Activated naive CD4-positive, alpha-beta T cell treated with anti-CD3 and anti-CD28 coated beads for 36 hours (primary cell): ENCODE results near the gene RETREG3. TPM values are rescaled to one million over a fixed set of nuclear protein-coding genes. Genes with fewer than 3 reads are reported as not detected.

ENCODE experiments used
- CTCF ChIA-PET: fragments of 350-600 bp; sonication (Branson Sonifier 250); formaldehyde crosslinking; loops from one replicate; lab custom pipeline; 2021; ENCODE audit warnings: antibody characterized with exemption; lab: Charles Lee
- DNase-seq: peaks from one replicate; pipeline ENCODE4 v3.0.0-alpha.2; 2020
- H3K27ac Mint-ChIP-seq: one replicate; pipeline ENCODE4 v1.8.0; 2021; ENCODE audit warnings: mild to moderate bottlenecking, mixed read lengths
- H3K27me3 Mint-ChIP-seq: one replicate; pipeline ENCODE4 v1.8.0; 2021; ENCODE audit warnings: low read depth, mixed read lengths
- H3K36me3 Mint-ChIP-seq: one replicate; pipeline ENCODE4 v1.8.0; 2021; ENCODE audit warnings: low read depth, mixed read lengths
- H3K4me1 Mint-ChIP-seq: one replicate; pipeline ENCODE4 v1.8.0; 2021; ENCODE audit warnings: low read depth, mixed read lengths
- H3K4me3 Mint-ChIP-seq: one replicate; pipeline ENCODE4 v1.8.0; 2021; ENCODE audit warnings: mild to moderate bottlenecking, moderate library complexity, mixed read lengths
- H3K9me3 Mint-ChIP-seq: one replicate; pipeline ENCODE4 v1.8.0; 2021; ENCODE audit warnings: mixed read lengths
- intact Hi-C: fragments of 100-400 bp; cut with micrococcal nuclease; formaldehyde crosslinking; loops from one replicate; pipeline ENCODE4 v1.15.1; 2023
- total RNA-seq, 2 experiments: library from RNA; stranded (reverse); gene quantifications; one replicate each; pipeline ENCODE4 v1.2.3, GENCODE V29; 2021

Gene RETREG3
- total RNA-seq, 2 experiments from 2014 or later, result 28.6 to 33.5 TPM

DNA sequence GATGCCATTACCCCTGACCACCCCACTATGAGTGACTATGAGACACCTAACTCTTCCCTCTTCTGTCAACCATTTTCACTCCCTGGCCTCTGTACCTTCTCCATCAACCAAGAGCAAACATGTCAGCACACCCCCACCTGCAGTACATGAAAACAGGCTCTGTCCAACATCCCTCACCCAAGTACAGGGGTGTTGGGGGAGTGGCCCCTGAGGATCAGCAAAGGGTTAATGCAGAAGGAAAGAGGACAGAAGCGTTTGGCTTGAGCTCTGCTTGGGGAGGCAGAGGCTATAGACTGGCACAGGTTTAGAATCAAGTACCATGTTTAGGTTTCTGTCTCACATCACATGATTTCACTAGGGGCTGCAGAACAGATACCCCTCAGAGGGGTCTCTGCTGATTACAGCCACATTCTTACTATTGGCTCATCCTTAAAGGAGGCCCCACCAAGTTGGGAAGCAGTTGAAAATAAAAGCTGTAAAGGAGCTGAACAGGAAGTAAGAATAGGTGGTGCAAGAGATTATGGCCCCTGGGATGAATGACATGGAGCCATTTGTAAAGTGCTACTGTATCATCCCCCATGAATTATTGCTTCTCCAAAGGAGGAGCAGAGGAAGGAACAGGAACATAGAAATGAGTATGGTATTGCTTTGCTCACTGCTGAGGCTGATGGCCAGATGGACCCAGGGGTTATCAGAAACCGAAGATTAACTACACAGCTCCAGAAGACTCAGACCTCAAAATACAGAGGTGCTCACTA lies 29.2 kb downstream of the RETREG3 start:
- Mint-ChIP-seq H3K4me1 (peaks cover 29% of the 10 kb centered on the region), H3K27ac (peak overlapping the region; percentile 76), H3K9me3 (no peaks in the 10 kb centered on the region), H3K27me3 (no peaks in the 10 kb centered on the region), H3K36me3 (peaks cover 28% of the 10 kb centered on the region), H3K4me3 (no peak overlapping the region)
- intact Hi-C loops, result loop anchor here (2.0 to 5.0 kb wide), 2 partner anchors 77 to 141 kb away; partner anchors contain the start of gene TUBG2
- no peak for DNase-seq
- CTCF ChIA-PET, result interaction anchor here (1.1 to 3.2 kb wide), 3 partner anchors 25 to 184 kb away, joined by 5 to 30 read pairs (median 6); partner anchors contain the start of genes RETREG3 and TUBG1

DNA sequence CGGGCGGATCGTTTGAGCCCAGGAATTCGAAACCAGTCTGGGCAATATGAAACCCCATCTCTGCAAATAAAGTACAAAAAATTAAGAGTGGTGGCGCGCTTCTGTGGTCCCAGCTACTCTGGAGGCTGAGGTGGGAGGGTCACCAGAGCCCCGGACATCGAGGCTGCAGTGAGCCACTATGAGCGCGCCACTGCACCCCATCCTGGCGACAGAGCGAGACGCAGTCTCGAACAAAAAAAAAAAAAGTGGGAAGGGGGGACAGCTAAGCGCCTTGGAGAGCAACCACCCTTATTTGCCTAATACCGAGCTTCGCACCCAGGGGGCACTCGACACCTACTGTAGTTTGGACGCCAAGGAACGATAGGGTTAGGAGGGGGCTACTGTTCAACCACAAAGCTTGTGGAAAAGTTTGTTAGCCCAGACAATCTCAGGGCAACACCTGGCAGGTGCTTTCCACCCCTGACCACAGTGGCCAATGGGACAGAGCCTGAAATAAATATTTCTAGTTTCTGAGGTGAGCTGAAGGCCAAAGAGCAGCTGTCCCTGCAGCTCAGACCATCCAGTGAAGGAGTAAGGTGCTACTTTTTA lies 30.8 kb downstream of the RETREG3 start:
- no peaks in the 10 kb centered on the region for H3K27me3 Mint-ChIP-seq
- H3K4me1 Mint-ChIP-seq, result peaks cover 40% of the 10 kb centered on the region
- H3K9me3 Mint-ChIP-seq, result no peaks in the 10 kb centered on the region
- peak overlapping the region; percentile 98 for H3K4me3 Mint-ChIP-seq
- CTCF ChIA-PET, result interaction anchor here (0.5 to 3.2 kb wide), 52 partner anchors 8 to 1162 kb away, joined by 3 to 36 read pairs (median 4); partner anchors contain the start of genes BECN1, NAGLU, PLEKHH3 and RAMP2
- H3K36me3 Mint-ChIP-seq, result peaks cover 39% of the 10 kb centered on the region
- peak overlapping the region; percentile 96 for H3K27ac Mint-ChIP-seq
- peak; percentile 88 for DNase-seq
- intact Hi-C loops, result loop anchor here (1.0 to 5.0 kb wide), 5 partner anchors 79 to 185 kb away; partner anchors contain the start of gene TUBG2

DNA sequence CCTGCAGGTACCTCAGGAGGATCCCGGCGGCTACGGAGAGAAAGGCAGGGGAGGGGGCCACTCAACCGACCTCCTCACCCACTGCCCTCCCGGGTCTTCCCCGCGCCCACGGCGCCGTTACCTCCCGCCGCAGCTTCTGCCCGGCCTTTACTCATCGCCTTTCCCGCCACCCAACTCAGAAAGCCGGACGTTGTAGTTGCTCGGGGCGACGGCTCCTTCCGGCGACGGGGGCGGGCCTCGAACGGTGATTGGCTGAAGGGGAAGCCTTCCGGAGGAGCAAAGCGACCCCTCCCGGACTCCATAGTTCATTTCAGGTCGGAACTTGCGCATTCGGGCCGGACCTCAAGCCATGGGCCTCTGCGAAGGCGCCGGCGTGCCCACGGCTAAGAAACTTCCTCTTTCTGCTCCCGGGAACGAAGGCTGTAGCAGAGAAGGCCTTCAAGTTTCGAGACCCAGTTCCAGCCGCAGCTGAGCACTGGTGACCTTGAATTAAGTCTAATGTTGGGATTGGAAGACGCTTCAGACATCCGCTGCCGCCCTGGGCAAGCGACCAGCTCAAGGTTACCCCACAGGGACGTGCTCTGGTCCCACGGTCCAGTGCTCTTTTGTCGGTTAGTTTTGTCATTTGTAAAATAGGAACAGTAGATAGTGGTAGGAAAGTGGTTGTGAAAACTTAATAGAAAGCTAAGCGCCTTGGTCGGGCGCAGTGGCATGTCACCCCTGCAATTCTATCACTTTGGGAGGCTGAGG lies 31.5 kb downstream of the RETREG3 start, which contains the start of gene PSMC3IP:
TSS of gene PSMC3IP (minus strand) at position 198 of the 750 bp plus-strand sequence. CDS start at position 155, 43 bp downstream.
- Mint-ChIP-seq H3K4me3 (peak within 1 kb of the TSS; percentile 98), H3K9me3 (no peaks in the 10 kb centered on the region), H3K27ac (peak within 1 kb of the TSS; percentile 96), H3K27me3 (no peaks in the 10 kb centered on the region), H3K36me3 (peaks cover 45% of the 10 kb centered on the region), H3K4me1 (peaks cover 44% of the 10 kb centered on the region)
- CTCF ChIA-PET, result interaction anchor here (0.5 to 3.2 kb wide), 41 partner anchors 8 to 560 kb away, joined by 3 to 36 read pairs (median 6); partner anchors contain the start of genes BECN1, NAGLU, PLEKHH3 and RAMP2
- intact Hi-C loops, result loop anchor here (1.0 to 5.0 kb wide), 11 partner anchors 10 to 421 kb away; partner anchors contain the start of genes BECN1, COASY, MLX and RETREG3
- peak; percentile 98 for DNase-seq

DNA sequence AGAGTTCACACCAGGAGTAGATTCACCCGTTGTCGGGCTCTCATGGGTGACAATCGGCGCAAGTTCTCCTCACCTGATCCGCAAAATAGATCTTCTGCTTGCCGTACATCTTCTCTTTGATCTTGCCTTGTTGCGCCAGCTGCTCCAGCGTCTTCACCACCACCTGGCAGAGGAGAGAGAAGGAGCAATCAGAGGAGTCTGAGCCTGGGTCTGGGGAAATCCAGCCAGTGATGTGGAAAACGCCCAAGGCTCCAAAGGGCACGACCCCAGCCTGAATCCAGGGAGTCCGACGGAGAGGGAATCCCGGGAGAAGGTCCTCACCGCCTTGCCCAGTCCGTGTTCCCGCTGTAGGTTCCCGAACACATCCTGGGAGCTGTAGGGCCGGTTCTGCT lies 32.0 kb downstream of the RETREG3 start:
- peak; percentile 29 for DNase-seq
- H3K36me3 Mint-ChIP-seq, result peaks cover 46% of the 10 kb centered on the region
- CTCF ChIA-PET, result interaction anchor here (0.7 to 3.2 kb wide), 11 partner anchors 11 to 247 kb away, joined by 3 to 36 read pairs (median 10); partner anchors contain the start of genes BECN1, RETREG3 and TUBG1
- H3K9me3 Mint-ChIP-seq, result no peaks in the 10 kb centered on the region
- peak overlapping the region; percentile 96 for H3K27ac Mint-ChIP-seq
- peaks cover 44% of the 10 kb centered on the region for H3K4me1 Mint-ChIP-seq
- H3K4me3 Mint-ChIP-seq, result peak overlapping the region; percentile 98
- no peaks in the 10 kb centered on the region for H3K27me3 Mint-ChIP-seq
- intact Hi-C loops, result loop anchor here (1.0 to 5.0 kb wide), 7 partner anchors 10 to 421 kb away; partner anchors contain the start of genes BECN1, COASY, MLX and RETREG3

DNA sequence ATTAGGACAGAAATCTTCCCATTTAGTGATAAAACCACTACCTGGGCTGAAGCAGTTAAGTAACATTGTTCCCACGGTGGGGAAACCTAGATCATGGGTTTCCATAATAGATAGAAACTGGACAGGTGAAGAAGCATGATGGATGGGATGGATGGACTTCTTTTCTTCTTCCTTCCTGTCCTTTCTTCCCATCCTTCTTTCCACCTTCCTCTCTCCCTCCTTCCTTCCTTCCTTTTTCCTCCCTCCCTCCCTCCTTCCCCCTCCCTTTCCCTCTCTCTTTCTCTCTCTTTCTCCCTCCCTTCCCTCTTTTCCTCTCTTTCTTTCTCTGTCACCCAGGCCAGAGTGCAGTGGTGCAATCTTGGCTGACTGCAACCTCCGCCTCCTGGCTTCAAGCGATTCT lies 34.7 kb downstream of the RETREG3 start:
- Mint-ChIP-seq H3K4me3 (no peak overlapping the region), H3K27ac (peak overlapping the region; percentile 54), H3K4me1 (peaks cover 51% of the 10 kb centered on the region), H3K36me3 (peaks cover 51% of the 10 kb centered on the region), H3K9me3 (no peaks in the 10 kb centered on the region), H3K27me3 (no peaks in the 10 kb centered on the region)
- no peak for DNase-seq
- intact Hi-C loops, result no loop called here
- CTCF ChIA-PET, result interaction anchor here (0.6 to 0.8 kb wide), 2 partner anchors 45 to 269 kb away, joined by 3 read pairs; no protein-coding TSS in a partner anchor

DNA sequence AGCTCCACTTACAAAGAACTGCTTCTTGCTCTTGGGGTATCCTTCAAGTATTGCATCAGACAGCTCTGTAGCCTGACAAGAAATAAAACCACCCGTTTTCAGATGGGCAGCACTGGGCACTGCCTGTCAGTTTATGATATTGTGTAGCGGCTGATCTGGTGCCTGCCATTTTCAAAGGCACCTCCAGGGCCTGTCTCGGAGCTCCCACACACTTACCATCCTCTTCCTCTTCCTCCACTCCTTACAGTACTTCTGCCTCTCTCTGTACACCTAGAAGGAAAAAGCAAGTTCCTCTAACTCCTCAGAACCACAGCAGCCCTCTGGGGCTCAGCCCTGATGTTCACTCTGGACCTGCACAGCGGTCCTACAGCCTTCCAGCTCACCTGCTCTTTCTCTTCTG lies 36.1 kb downstream of the RETREG3 start:
- no peak for DNase-seq
- Mint-ChIP-seq H3K9me3 (no peaks in the 10 kb centered on the region), H3K4me3 (no peak overlapping the region), H3K4me1 (peaks cover 55% of the 10 kb centered on the region), H3K27ac (peak overlapping the region; percentile 48), H3K27me3 (no peaks in the 10 kb centered on the region), H3K36me3 (peaks cover 55% of the 10 kb centered on the region)
- CTCF ChIA-PET, result interaction anchor here (0.5 kb wide), 1 partner anchor 59 kb away, joined by 6 read pairs; no protein-coding TSS in a partner anchor
- intact Hi-C loops, result no loop called here

DNA sequence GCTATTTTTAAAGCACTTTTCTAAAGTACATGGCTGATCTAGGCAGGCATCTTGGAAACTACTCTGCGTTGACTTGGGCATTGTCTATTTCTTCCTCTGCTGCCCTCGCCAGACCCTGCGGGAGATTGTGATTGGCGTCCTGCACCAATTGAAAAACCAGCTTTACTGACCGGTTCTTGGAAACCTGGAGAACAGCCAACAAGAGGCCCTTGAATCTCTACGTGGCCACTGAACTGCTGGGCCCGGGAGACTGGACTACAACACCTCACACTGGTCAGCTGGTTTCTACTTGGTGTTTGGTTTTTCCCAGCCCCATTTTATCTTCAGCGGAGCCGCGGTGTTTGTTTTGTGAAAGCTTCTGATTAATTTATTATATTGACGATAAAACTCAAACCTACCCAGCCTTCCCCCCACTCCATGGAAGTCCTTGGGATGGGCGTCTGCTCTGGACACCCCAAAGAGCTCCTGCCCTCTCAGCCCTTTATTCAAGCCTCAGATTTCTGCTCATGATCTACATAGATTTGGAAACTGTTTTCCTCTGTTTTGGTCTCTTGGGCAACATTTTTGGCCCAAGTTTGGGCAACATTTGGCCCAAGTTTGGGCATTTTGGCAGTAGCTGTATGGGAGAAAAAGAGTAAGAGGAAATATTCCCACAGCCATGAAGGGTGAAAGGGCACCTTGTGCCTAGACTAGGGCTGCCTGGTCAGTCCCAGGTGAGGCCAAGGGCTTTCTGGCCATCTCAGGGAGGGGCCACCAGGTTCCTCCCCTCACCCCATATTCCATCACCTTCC lies 37.5 kb downstream of the RETREG3 start:
- intact Hi-C loops, result no loop called here
- DNase-seq, result no peak
- no peak overlapping the region for H3K27ac Mint-ChIP-seq
- H3K27me3 Mint-ChIP-seq, result no peaks in the 10 kb centered on the region
- H3K4me1 Mint-ChIP-seq, result peaks cover 58% of the 10 kb centered on the region
- H3K36me3 Mint-ChIP-seq, result peaks cover 52% of the 10 kb centered on the region
- H3K9me3 Mint-ChIP-seq, result no peaks in the 10 kb centered on the region
- CTCF ChIA-PET, result no interaction called here
- H3K4me3 Mint-ChIP-seq, result no peak overlapping the region

DNA sequence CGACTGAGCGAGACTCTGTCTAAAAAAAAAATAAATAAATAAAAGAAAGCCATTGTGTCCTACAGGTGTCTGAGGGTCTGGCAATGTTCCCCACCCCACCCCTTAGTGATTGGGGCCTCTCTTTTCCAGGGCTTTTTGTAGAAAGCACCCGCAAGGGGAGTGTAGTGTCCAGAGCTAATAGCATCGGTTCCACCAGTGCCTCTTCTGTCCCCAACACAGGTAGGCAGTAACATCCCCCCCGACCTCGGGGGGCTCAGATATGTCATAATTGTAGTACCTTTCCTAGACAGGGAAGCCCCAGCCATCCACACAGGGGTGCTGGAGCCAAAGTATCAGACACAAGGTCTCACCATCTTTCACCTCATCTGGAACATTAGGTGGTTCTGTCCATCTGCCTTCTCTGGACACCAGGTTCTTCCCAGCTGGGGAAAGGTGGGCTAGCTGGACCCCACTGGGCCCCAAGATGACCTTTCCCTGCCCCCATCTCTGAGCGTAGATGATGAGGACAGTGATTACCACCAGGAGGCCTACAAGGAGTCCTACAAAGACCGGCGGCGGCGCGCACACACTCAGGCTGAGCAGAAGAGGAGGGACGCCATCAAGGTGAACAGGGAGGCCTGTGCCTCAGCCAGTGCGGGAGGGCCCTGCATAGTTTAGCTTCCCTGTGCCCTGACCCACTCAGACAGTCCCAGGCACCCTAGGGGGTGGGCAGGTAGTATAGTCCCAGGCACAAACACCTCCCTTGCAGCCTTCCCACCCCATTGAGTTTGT lies 40.6 kb downstream of the RETREG3 start:
- H3K27ac Mint-ChIP-seq, result peak overlapping the region; percentile 93
- CTCF ChIA-PET, result interaction anchor here (0.7 to 1.1 kb wide), 2 partner anchors 20 to 23 kb away, joined by 3 to 4 read pairs; no protein-coding TSS in a partner anchor

DNA sequence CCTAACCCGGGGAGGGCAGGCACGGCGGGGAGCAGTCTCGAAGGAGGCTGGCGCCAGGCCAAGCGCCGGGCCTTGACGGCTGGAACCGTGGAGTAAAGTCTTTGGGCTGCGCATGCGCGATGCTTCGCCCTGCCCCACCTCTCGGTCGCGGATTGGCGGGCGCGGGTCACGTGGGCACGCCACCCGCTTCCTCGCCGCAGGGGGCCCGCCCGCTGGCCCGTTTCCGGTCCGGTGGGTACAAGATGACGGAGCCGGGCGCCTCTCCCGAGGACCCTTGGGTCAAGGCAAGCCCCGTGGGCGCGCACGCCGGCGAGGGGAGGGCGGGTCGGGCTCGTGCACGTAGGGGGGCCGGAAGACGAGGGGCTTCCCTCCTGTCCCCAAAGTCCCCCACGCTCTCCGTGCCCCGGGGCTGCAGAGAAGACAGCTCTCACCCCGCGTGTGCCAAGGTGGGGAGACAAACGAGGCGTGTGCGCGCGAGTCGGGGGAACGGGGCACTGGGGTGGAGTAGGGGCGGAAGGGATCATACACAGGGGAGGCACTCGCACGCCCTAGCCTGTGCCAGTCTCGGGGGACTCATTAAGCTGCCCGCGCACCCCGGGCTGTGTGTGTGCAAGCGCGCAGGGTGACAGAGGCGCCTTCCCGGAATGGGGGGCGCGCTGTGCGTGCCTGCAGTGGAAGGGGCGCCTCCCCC lies 42.1 kb downstream of the RETREG3 start, which contains the start of gene MLX:
TSS of gene MLX (plus strand) at position 218 of the 691 bp plus-strand sequence. CDS start at position 243, 25 bp downstream.
- no peaks in the 10 kb centered on the region for H3K9me3 Mint-ChIP-seq
- H3K36me3 Mint-ChIP-seq, result peaks cover 26% of the 10 kb centered on the region
- peak within 1 kb of the TSS; percentile 93 for H3K4me3 Mint-ChIP-seq
- no peaks in the 10 kb centered on the region for H3K27me3 Mint-ChIP-seq
- H3K4me1 Mint-ChIP-seq, result peaks cover 55% of the 10 kb centered on the region
- intact Hi-C loops, result loop anchor here (1.0 kb wide), 1 partner anchor 10 kb away; the partner anchor contains the start of gene PSMC3IP
- peak; percentile 90 for DNase-seq
- CTCF ChIA-PET, result interaction anchor here (1.0 to 2.8 kb wide), 4 partner anchors 11 to 197 kb away, joined by 3 to 13 read pairs (median 8); partner anchors contain the start of gene PSMC3IP
- H3K27ac Mint-ChIP-seq, result peak within 1 kb of the TSS; percentile 93

More for the DNA sequence above, 40.6 kb downstream of the RETREG3 start:
- intact Hi-C loops, result no loop called here
- DNase-seq, result no peak
- H3K27me3 Mint-ChIP-seq, result no peaks in the 10 kb centered on the region
- peaks cover 33% of the 10 kb centered on the region for H3K36me3 Mint-ChIP-seq
- H3K9me3 Mint-ChIP-seq, result no peaks in the 10 kb centered on the region
- H3K4me1 Mint-ChIP-seq, result peaks cover 51% of the 10 kb centered on the region
- peak overlapping the region; percentile 93 for H3K4me3 Mint-ChIP-seq
